Measurements from ENCODE around the gene USP5. TPM values are rescaled to one million over a fixed set of nuclear protein-coding genes. Genes with fewer than 3 reads are reported as not detected.

The USP5 gene
- total RNA-seq, 1 donor from 2014 or later = 83.5 TPM

DNA sequence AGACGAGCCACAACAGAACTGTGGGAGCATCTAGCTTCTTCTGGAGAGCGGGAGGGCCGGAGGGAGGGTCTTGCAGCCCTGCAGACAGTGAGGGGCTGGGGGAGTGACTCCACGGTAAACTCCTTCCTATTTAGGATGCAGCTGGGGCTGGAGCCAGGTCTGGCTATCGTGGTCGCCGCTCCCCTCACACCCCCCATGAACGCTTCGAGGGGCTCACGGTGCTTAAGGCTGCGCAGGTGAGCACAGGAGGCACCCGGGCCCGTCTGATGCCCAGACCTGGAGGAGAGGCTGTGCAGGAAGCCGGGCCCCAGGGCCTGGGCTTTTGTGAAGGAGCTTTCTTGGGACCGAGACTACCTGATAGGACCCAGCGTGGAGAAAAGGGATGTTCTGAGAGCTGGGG is 15.1 kb upstream of the USP5 start:
- DNase-seq (ENCODE audit: low spot score) = no peak
- intact Hi-C loops (cut with DNase I) = no loop called here

DNA sequence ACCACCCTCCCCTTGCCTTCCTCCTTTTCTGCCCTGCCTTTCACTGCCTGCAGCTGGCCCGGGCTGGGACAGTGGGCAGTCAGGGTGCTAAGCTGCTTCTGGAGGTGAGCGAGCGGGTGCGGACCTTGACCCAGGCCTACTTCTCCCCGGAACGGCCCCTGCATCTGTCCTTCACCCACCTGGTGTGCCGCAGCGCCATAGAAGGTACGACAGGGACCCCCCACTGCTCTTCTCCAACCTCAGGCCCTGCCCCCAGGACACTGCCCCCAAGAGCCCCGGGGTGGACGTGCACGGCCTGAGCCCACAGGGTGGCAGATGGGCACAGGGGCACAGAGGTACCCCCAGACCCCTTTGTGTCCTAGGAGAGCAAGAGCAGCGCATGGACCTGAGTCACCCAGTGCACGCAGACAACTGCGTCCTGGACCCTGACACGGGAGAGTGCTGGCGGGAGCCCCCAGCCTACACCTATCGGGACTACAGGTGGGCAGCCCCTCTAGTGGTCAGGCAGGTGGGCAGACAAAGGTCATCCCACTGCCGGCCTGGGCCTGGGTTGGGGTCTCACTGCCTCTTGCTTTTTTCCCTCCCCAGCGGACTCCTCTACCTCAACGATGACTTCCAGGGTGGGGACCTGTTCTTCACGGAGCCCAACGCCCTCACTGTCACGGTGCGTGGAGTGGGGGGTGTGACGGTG is 14.4 kb upstream of the USP5 start:
- intact Hi-C loops (cut with DNase I) = no loop called here
- DNase-seq (ENCODE audit: low spot score) = no peak

DNA sequence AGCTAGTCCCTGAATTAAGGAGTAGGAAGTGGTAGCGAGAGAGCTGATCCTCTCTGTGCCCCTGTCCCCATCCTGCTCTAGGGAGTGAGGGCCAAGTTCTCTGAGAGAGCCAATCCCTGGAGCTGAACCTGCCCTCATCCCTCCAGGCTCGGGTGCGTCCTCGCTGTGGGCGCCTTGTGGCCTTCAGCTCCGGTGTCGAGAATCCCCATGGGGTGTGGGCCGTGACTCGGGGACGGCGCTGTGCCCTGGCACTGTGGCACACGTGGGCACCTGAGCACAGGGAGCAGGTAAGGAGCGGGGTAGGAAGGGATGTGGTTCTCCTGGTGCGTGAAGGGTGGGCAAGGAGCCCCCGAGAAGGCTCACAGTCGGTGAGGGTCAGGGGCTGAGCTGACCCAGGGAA is 13.1 kb upstream of the USP5 start:
- no peak for DNase-seq (ENCODE audit: low spot score)
- intact Hi-C loops (cut with DNase I) = no loop called here

DNA sequence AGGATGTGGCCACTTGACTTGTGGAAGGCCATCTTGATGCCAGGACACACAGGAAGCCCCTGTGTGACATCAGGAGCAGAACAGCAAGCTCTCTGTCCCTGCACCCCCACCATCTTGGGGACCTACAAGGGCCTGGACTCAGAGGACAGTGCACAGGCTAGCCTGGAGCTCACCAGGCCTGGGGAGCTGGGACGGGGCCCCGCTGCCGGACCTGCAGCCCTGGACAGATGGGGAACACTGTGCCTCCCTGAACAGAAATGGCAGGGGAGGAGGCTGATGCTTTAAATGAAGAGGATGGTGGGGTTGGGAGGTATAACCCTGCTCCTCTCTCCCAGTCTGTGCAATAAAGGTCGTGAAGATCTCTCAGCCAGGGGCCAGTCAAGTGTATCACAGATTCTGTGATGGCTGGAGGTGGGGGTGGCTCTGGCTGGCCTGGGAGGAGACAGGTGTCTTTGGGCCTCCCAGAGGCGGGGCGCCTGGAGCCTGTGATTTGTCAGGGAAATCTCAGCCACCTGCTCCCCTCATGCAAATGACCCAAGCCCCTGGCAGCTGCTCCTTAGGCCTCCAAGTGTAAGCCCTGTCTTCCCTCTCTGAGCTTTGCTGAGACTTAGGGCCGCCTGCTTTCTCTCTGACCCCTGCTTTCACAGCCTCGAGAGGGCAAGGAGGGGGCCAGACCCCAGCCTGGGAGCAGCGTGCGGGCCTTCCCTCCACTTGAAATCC is 12.3 kb upstream of the USP5 start:
- DNase-seq (ENCODE audit: low spot score) = no peak
- intact Hi-C loops (cut with DNase I) = no loop called here

GRCh38 chr12:6840330-6840729 is 11.6 kb upstream of the USP5 start:
- intact Hi-C loops (cut with DNase I) = no loop called here
- DNase-seq (ENCODE audit: low spot score) = no peak

GRCh38 chr12:6840761-6841515 is 11.0 kb upstream of the USP5 start, which contains the start of gene GNB3:
Gene GNB3 (plus strand): TSS chr12:6840925. CDS start chr12:6841288, 363 bp downstream.
- intact Hi-C loops (cut with DNase I) = no loop called here
- DNase-seq (ENCODE audit: low spot score) = no peak

GRCh38 chr12:6842075-6842474 is 9.9 kb upstream of the USP5 start:
- intact Hi-C loops (cut with DNase I) = no loop called here
- DNase-seq (ENCODE audit: low spot score) = no peak

DNA sequence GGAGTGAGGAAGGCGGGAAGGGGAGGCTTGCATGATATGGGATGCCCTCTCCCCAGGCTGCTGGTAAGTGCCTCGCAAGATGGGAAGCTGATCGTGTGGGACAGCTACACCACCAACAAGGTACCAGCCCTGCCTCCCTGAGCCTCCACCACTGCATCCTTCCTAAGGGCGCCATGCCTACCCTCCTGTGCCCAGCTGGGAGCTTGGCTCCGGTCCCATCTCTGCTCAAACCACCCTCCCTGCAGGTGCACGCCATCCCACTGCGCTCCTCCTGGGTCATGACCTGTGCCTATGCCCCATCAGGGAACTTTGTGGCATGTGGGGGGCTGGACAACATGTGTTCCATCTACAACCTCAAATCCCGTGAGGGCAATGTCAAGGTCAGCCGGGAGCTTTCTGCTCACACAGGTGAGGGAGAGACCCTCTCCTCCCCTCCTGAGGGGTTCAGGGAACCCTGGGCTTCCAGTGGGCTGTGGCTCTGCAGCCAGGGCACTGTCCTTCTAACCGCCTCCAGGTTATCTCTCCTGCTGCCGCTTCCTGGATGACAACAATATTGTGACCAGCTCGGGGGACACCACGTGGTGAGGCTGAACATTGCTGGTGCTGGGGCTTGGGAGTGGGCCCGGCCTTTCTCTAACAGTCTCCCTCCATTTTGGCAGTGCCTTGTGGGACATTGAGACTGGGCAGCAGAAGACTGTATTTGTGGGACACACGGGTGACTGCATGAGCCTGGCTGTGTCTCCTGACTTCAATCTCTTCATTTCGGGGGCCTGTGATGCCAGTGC is 8.6 kb upstream of the USP5 start:
- no peak for DNase-seq (ENCODE audit: low spot score)
- intact Hi-C loops (cut with DNase I) = no loop called here

GRCh38 chr12:6845395-6845794 is 6.6 kb upstream of the USP5 start:
- DNase-seq (ENCODE audit: low spot score) = no peak
- intact Hi-C loops (cut with DNase I) = no loop called here

- intact Hi-C loops (cut with DNase I) = no loop called here
- DNase-seq (ENCODE audit: low spot score) = no peak
Observed at GRCh38 chr12:6846316-6846869, 5.6 kb upstream of the USP5 start.

DNA sequence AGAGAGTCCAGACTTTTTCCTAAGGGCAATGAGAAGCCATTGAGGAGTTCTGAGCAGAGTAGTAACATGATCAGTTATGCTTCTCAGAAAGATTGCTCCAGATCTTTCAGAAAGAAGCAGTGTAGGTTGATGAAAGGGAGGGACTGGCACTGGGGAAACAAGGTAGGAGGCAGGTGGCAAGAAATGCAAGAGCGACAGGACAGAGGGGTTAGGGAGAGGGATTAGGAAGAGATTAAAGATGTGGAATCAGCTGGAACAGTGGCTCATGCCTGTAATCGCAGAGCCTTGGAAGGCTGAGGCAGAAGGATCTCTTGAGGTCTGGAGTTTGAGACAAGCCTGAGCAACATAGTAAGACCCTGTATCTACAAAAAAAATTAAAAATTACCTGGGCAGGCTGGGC is 4.3 kb upstream of the USP5 start:
- no peak for DNase-seq (ENCODE audit: low spot score)
- intact Hi-C loops (cut with DNase I) = no loop called here

DNA sequence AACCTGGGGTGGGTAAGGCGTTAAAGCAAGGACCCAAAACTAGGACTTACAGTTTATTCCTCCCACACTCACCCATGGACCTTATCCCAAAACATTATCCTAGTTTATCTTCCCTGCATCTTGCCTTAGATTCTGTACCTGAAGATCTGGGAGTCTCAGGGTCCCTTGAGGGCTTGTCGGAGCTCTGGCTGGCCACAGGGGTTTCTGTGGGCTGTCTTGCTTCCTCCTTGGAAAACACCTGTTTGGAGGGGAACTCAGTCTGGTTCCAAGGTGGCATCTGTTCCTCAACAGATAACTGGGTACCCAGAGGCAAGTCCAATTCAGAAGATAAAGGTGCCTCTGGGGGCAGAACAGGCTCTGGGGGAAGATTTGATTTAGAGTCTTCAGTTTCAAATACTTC is 2.5 kb upstream of the USP5 start:
- DNase-seq (ENCODE audit: low spot score) = no peak
- intact Hi-C loops (cut with DNase I) = no loop called here

DNA sequence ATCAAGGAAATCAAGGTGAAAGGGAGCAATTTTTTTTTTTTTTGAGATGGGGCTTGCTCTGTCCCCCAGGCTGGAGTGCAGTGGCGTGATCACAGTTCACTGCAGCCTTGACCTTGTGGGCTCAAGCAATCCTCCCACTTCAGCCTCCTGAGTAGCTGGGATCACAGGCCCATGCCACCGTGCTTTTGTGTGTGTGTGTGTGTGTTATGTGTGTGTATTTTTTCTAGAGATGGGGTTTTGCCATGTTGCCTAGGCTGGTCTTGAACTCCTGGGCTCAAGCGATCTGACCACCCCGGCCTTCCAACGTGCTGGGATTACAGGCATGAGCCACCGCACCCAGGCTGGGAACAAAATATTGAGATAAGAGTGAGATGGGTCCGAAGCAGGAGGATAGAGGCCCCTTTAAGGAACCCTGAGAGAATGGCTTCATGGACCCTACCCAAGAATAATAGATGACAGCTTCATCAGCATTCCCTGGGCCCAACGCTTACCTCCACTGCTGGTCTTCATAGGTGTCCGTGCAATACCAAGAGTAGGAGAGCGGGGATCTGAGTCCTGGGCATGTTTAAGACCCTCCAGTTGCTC is 1.9 kb upstream of the USP5 start:
- no peak for DNase-seq (ENCODE audit: low spot score)
- intact Hi-C loops (cut with DNase I) = no loop called here

DNA sequence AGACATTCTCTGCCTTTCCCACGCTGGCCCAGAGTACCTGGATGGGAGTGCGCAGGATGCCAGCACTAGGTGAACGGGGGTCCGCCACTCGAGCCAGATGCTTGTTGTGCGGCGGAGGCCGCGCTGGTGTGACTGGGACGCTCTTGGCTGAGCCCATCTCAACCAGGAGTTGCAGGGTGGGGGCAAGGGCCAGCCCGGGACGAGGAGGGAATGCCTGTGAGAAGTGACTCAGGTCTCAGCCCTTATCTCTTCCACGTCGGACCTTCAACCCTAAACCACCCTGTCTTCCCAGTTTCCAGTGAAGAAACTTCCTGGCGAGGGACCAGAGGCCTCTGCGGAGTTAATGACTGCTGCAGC is 1.2 kb upstream of the USP5 start:
- DNase-seq (ENCODE audit: low spot score) = no peak

GRCh38 chr12:6851153-6851920 is 613 bp upstream of the USP5 start, which contains the start of gene CDCA3:
Gene CDCA3 (minus strand): TSS chr12:6851286. CDS start chr12:6850952, 334 bp downstream.
- intact Hi-C loops (cut with DNase I) = no loop called here
- DNase-seq (ENCODE audit: low spot score) = peak; percentile 96

More for the DNA sequence above, 1.2 kb upstream of the USP5 start:
- intact Hi-C loops (cut with DNase I) = no loop called here

DNA sequence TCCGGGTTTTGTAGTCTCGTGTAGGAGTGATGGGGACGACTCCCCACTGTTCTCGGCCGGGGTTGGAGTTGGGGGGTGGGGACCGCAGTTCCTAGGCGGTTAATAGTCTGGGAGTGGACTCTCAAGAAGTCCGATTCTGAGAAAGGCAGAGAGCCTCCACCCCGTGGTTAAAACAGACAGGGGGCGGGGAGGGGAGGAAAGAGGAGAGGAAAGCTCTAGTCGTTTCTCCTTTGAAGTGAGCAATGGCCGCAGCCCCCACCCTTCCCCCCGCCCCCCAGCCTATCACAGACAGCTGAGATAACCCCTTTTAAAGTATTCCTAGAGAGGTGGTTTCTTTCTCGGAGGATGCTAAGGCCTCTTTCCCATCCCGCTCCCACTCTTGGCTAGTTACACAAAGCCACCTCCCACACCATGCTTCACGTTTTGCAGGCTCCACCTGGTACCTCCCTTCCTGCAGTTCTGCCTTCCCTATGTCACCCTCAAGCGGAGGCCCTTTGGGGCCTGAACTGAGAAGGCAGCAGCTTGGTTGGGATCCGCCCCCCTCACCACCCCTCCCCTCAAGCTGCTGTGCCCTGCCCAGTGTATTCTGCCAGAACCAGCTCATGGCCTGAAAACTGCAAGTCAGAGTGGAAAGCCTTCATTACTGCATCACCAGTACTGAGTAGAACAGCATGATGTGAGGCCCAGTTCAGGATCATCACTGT is 853 bp downstream of the USP5 start:
- intact Hi-C loops (cut with DNase I) = no loop called here
- no peak for DNase-seq (ENCODE audit: low spot score)

DNA sequence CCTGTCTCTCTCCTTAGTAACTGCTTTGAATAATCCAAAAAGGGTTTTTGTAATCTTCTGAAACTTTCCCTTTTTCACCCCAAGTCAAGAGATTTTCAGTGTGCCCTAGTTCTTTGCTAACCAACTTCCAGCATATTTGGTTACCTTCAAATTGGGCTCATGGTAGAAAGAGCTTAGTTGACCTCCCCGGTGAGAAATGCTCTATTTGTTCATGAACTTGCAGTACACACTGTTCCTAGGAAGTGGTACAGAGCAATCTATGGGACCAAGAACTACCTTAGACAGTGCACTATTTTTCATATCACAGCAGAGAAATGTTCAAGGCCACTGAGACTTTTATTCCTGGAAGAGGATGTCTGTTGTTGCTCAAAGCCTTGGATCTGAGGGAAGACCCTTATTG is 1.7 kb downstream of the USP5 start:
- DNase-seq (ENCODE audit: low spot score) = no peak
- intact Hi-C loops (cut with DNase I) = no loop called here

DNA sequence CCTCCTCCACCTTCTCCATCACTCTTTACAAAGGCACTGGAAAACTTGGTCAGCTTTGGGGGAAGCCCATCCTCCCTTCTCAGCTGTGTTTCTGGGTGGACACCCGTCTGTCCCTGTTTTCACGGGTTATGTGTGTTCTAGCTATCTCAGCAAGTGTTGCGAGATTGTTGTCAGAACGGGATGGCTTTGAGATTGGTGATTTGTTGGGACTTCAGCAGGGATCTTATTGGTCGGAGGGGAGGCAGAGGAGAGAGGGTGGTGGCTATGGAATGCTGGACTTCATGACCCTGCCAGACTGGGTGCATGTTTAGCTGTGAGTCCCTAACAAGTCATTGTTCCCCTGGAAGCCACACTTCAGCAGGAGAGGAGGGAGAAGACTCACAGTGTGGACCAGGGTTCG is 2.1 kb downstream of the USP5 start:
- intact Hi-C loops (cut with DNase I) = no loop called here
- DNase-seq (ENCODE audit: low spot score) = no peak

Data from cardiac septum (tissue), 1 donor.